HG03159 (cell line): ENCODE data around the gene WNT4.

ENCODE experiments used
- ATAC-seq: cut with Tn5 transposase; IDR thresholded peaks from one replicate; pipeline ENCODE4 v1.9.1; 2021; ENCODE audit warnings: mild to moderate bottlenecking, moderate library complexity; ENCODE audit not compliant: unreplicated experiment

The WNT4 gene

DNA sequence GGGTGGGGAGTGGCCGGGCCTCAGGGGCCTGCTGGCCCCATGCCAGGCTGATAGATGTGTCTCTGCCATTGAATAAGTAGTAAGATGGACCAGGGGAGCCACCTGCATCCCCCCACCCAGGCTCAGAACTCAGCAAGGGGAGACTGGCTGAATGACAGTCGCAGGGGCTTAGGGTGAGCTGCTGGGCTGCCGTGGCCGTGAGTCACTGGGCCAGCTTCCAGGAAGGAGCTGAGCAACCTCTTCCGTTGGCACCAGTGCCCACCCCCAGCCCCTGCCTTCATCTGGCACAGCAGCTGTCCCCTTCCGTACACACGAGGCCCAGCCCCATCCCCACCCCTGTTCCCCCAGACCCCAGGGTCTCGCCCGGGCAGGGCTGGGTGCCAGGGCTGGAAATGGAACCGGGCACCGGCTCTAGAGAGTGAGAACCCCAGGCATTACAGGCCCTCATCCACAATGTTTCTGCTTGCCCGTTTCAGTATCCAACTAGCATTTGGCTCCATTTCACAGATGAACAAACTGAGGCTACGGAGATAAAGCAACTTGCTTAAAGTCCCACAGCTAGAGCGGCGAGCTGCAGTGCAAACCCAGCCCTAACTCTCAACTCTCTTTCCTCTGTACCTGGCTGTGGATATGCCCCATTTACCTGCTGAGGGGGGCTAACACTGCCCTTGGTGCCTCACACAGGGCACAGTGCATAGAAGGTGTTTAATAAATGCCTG lies 10.2 kb downstream of the WNT4 start:
- no peak for ATAC-seq

DNA sequence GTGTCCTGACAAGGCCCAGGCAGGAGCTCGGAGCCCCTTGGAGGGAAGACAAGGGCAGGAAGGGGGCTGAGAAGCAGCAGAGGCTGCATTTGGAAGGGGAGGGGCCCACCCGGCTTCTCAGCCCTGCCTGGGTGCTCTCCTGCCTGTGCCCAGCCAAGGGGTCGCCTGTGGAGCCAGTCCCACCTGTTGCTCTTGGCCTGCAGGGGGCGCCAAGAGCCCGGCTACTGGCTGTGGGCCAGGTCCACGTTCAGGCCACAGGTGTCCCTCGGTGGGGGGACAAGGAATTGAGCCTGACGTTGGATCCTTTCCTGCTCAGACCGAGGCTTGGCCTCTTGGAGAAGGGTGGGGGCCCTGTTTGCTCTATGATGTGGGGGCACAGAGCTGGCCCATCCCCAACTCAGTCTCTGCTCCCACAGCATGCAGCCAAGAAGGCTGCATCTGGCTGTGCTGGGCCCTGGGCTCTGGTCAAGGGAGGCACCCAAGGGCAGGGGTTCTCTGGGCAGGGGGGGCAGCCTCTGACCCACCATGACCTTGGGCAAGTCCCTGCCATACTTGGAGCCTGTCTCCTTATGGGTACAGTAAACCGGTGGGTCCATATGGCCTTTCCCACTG lies 10.9 kb downstream of the WNT4 start:
- ATAC-seq: no peak

DNA sequence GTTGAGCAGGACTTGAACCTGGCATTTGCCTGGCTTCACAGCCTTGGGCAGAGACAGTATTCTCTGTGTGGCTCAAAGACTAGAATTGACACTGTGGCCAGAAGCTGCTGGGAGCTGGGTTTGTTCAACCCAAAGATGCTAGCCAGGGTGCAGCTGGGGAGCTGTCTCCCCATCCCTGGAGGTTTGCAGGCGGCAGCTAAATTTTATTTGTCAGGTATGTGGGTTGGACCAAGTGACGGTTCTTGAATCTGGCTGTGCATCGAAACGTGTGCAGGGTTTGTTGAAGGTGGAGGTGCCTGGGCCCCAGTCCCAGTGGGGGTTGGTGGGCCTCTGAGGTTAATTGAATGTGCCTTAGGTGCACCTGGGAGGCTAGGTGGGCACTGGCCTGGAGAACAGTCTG lies 11.8 kb downstream of the WNT4 start:
- no peak for ATAC-seq

DNA sequence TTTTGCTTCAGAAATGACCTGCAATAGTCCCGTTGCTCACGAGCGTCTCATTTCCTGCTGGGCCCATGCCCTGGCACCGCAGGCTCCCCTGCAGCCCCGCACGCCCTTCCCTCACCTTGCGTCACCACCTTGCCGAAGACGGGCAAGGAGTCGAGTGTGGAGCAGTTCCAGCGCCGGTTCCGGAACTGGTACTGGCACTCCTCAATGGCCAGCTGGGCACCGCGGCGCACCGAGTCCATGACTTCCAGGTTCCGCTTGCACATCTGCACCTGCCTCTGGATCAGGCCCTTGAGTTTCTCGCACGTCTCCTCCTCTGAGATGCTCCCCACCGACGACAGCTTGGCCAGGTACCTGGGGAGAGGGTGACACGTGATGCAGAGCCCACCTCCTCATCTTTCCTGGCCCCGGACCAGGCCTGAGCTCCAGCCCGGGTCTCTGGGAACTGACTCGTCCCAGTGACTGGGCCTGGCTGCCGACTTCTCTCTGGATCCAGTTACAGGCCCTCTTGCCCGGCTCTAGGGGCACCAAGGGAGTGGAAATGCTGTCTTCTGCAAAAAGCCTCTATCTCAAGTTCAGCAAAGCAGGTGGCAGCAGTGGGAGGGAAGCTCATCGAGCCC lies 13.3 kb downstream of the WNT4 start:
- no peak for ATAC-seq

DNA sequence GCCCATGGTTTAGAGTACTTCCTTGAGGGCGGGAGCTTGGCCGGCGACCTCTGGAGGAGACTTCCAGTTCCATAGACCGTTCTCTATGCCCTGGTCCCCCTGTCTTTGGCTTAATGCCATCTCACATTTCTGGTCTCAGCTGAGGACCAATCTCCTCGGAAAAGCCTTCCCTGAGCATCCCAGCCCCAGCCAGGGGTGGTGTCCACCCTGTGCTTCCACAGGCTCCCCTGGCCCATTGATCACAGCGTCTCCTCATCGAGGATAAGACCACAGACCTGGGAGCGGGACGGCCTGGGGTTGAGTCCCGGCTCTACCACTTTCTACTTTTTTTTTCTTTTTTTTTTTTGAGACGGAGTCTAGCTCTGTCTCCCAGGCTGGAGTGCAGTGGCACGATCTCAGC lies 14.5 kb downstream of the WNT4 start:
- no peak for ATAC-seq

DNA sequence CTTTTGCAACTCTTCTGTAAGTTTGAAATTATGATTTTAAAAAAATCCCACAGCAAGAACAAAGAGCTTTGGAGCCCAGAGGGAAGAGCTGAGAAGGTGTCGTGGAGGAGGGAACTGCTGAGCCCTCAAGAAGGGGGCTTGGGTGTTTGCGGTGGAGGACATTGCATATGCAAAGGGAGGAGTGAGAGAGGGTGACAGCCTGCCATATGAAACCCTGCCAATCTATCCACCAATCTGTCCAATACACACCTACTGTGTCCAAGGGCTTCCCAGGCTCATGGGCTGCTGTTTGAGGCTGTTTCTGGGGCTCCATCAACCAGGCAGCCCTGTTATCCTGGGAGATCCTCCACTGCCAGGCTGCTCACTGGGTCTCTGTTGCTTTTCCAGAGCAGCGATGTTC lies 15.2 kb downstream of the WNT4 start:
- ATAC-seq: no peak

DNA sequence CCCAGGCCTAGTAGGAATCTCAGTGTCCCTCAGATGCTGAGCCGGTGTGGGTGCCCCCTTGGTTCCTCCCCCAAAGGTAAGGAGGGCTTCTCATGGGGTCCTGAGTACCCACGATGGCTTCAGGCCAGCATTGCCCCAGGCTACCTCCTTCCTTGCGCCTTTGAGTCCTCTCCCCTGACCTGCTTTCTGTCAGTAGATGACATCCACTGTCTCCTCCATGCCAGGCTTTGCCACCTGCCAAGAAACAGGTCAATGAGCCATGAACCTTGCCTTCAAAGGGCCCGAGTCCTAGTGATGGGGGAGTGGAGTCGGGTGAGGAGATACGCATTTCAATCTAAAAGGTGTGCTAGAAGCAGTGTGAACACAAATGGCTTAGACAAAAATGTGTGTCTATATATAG lies 15.6 kb downstream of the WNT4 start:
- ATAC-seq: no peak

DNA sequence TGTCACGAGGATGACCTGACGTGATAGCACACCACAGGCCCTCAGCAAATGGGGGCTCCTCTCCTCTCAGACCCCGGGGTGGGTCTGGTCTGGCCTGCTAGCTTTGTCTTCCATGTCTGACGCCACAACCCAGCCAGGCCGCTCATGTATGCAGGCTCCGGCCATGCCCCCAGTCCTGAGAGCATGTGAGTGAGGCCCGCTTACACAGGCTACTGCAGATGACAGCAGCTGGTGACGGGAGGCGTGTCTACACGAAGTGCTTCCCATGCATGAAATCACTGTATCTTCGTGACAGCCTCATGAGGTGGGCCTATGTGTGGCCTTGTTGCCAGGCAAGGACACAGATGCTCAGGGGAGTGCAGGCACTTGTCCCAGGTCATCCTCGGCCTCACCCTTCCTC lies 16.4 kb downstream of the WNT4 start:
- no peak for ATAC-seq

DNA sequence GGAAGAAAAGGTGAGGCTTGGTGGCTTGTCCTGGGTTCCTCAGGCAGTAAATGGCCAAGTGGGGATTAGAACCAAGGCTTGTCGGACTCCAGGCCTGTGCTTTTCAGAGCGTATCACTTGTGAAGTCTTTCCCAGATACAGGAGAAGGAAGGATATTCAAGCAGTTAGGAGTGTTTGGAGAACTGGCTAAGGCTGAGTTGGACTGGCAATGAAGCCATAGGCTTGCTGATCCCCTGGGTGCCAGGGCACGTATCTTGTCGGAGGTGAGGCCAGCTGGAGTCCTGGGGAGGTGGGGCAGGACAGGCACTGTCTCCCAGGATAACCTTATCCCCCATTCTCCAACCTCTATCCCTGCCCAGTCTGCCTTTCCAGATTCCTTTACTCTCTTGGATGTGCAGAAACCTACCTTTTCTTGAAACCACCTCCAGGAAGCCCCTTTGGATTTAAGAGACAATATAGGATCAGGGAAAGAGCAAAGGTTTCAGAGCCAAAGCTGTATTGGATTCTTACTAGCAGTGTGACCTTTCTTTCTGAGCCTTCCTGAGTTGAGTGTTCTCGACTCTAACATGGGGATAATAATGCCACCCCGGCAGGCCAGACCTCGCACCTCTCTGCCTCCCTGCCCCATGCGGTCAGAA lies 18.2 kb downstream of the WNT4 start:
- no peak for ATAC-seq

DNA sequence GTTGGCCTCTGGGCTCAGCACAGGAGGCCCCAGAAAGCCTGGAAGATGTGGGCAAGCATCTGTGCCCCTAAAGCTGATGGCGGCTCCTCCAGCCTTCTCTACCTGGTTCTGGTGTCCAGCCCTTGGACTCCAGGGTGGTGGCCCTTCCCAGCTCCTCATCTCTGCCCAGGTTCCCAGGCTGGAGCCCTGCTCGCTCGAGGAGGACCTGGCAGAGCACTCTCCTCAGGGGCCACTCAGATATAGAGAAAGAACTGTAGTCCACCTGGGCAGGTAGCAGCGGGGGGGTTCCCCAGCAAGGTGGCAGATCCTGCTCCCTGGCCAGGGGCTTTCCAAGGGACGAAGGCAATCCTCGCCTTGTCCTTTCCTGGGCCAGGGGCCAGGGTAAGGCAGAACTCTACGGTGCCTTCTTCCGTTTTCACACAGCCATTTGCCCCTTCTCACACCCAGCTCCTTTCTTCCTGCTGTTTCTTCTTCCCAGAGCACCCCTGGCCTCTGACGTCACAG lies 18.9 kb downstream of the WNT4 start:
- ATAC-seq: no peak

DNA sequence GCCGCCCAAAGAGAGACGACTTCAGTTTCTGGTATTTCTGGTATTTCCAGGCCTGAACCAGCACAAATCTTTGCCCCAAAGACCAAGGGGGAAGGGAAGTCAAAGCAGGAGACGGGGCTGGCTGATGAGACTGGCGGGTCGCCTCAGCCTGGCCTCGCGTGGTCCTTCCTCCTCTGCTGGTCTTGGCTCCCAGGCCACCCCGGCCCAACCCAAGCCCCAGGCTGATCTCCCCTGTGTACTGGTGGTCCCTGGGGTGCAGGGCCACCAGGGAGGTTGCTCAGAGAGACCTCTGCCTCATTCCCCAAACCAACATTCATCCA lies 19.9 kb downstream of the WNT4 start:
- no peak for ATAC-seq

DNA sequence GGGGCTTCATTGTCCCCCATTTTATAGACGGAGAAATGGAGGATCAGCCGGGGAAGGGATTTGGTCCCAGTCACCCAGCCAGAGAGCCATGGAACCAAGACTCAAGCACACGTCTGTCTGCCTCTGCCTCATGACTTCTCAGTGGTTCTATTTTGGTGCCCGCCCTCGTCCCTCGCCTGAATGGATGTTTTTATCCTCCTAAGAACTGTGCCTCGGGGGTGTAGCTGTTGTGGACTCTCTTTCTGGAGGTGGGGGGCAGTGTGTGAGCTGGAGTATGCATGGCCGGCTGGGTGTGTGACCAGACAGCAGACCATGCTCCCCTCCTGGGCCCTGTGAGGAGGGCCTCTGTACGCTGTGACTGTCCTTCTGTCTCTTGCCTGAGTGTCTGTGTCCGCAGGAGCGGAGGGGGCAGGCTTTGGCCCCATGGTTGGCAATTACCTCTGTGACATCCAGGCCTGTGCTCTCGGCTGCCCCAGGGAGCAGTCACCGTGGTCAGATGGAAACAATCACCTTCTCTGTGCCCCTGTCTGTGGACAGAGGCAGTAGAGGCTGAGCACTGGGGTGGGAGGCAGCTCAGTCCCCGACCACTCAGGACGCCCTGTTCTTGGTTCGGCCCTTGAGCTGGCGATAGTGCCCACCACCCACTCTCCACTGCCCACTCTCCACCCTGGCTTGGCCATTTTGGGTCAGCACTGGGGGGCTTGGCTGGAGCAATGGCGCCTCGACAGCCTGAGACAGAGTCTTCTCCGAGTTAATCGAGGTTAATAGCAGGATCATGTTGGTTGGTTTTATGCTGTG lies 20.4 kb downstream of the WNT4 start:
- ATAC-seq: no peak

DNA sequence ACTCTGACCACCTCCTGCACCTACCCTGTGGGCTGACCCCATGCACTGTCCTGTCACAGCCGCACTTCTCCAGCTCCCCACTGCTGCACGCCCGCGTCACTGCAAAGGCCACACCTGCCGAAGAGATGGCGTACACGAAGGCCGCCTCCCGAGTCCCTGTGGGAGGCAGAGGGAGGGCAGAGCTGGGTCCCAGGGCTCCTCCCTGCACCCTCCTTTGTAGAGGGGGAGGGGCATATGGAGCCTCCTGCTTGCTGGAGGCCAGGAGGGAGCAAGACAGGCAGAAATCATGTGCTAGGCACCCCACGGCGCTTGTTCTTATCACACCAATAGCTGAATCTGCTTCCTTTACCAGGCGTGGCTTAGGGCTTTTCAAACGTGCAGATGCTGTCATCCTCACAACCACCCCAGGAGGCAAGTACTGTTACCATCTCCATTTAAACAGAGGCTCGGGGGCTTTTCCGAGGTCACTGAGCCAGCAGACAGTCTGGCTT lies 21.4 kb downstream of the WNT4 start:
- ATAC-seq: no peak

DNA sequence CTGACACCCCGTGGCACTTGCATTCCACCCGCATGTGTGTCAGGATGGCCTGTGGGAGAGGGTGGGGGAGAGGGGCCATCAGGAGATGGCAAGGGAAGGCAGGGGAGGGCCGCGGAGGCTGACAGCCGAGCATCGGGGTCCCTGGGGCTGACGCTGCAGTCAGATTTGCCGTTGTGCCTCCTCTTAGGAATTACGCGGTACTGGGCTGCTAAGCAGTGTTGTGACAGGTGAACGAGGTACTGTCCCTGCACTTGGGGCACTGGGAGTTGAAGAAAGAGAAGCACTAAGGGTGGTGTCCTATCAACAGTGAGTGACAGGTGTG lies 22.5 kb downstream of the WNT4 start:
- no peak for ATAC-seq

DNA sequence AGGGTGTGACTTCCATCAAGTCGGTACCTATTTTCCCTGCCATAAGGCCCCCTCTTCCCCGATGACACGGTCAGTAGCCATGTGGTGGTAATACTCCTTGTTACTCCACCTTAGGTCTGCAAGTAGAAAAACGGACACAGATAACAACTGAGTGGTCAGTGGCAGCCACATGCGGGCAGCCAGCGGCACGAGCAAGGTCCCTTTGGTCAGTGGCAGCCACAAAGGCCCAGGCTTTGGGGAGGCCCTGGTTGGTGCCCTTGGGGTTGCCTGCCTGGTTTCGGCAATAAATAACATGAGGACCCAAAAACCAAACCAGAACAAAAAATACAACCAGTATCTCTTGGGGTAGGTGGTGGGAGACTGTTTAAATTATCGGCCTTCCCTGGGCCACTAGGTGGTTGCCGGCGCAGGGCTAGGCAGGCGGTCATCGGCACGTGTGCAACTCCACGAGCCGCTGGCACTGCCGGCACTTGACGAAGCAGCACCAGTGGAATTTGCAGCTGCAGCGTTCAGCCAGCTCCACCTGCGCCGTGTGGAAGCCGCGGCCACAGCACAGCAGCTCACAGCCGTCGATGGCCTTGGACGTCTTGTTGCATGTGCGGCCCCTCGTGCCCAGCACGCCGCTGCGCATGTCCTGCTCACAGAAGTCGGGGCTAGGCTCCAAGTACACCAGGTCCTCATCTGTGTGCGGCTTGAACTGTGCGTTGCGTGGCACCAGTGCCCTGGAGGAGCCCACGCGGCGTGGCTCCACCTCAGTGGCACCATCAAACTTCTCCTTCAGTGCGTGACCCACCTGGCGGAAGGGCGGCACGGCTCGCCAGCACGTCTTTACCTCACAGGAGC lies 23.1 kb downstream of the WNT4 start:
- ATAC-seq: no peak

DNA sequence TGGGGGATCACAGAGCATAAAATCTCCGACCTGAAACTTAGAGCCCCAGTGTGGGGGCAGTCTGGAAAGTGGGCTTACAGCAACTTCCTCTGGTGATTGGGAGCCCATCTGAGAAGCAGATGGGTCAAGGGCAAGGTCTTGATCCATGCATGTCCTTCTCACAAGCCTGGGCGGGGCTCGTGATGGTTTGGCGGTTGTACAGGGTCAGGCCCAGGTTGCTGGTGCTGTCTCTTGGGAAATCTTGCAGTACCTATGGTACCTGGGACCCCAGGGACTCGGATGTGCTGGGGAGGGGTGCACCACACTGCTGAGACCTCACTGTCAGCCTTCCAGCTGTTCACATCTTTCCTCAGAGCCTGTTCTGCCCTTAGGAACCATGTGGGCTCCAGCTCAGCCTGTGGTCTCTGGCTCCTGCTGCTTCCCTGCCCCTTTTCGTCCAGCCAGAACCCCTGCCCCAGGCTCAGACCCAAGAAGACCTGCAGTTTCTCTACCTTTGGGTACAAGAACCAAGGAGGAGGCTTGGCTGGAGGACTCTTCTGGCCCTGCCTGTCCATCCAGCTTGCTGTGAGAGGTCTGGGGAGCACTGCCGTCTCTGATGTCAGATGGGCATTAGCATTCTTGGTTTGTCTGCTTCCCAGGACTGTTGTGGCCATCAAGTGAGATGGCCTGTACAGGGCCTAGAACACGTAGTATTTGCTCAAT lies 24.5 kb downstream of the WNT4 start:
- ATAC-seq: no peak

DNA sequence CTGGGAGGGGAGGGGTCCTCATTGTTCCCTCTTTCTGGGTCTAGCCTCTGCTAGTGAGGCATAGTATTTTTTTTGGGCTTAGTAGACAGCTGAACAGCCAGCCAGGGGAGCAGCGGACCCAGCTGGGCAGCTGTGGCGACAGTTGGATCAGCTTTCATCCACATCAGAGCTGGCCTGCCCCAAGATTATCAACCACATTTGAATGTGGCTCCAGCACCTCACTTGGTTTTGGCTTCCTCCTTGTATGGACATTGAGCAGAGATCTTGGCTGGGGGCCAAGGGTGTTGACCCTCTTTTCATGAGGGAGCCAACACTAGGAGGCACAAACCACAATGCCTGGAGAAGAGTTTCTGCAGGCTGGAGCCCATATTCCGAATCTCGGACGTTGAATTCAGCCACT lies 25.0 kb downstream of the WNT4 start:
- ATAC-seq: no peak

DNA sequence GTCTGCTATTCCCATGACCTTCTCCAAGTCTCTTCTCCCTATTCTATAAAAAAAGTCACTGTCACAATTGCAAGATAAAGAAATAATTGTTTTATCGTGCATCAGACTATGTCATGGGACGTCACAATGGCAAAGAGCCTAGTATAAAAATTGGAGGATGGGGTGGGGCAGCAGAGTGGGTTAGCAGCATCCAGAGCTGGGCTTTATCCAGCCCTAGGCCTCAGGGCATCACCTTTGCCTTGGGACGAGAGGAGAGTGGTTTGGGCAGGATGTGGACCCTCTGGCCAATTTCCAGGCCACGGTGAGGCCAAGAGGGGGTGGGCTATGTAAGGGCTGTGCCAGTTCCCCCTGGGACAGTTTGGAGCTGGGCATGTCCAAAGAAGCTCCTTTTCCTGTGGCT lies 25.7 kb downstream of the WNT4 start:
- no peak for ATAC-seq

DNA sequence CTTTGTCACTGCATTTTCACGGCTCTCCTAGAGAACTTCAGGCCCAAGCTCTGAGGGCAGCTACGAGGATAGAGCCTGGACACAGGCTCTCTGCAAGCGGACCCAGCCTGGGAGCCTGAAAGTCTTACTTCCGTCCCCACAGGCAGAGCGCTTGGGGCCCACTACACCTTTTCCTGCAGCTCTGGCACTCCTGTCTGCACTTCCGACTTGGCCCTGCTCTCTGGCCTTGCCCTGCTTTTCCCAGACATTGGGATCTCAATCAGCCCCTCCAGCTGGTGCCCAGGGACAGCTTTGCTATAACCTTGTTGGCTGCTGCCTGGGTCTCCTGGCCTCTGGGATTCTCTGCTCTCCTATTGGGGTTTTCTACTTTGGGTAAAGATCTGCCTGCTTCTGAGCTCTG lies 27.6 kb downstream of the WNT4 start:
- ATAC-seq: no peak
